HEK293 (cell line): ENCODE measurements around the gene PDE11A.

Experiments
- HOXD13 ChIP-seq: sonication (generic); formaldehyde crosslinking; IDR thresholded peaks from 2 replicates; pipeline ENCODE4 v1.8.0; 2022; ENCODE audit warnings: missing genetic modification reagents, borderline replicate concordance
- MEIS1 ChIP-seq: sonication (generic); formaldehyde crosslinking; IDR thresholded peaks from 2 replicates; pipeline ENCODE4 v1.8.1; 2022; ENCODE audit warnings: missing genetic modification reagents, mild to moderate bottlenecking, borderline replicate concordance
- SP7 ChIP-seq: fragments of 450-650 bp; formaldehyde crosslinking; IDR thresholded peaks from 2 replicates; pipeline ENCODE4 v1.5.1; 2016; ENCODE audit warnings: missing biosample characterization, missing genetic modification characterization
- ZBTB1 ChIP-seq: fragments of 450-650 bp; formaldehyde crosslinking; IDR thresholded peaks from 2 replicates; pipeline ENCODE4 v1.5.1; 2016; ENCODE audit warnings: missing biosample characterization, missing genetic modification characterization
- ZFP3 ChIP-seq: fragments of 450-650 bp; formaldehyde crosslinking; IDR thresholded peaks from 2 replicates; pipeline ENCODE4 v1.5.1; 2016; ENCODE audit warnings: low read depth, missing biosample characterization, missing genetic modification characterization
- ZNF174 ChIP-seq: fragments of 450-650 bp; formaldehyde crosslinking; IDR thresholded peaks from 2 replicates; pipeline ENCODE4 v1.5.0; 2017; ENCODE audit warnings: missing biosample characterization, mild to moderate bottlenecking, missing genetic modification characterization
- ZNF24 ChIP-seq: fragments of 450-650 bp; formaldehyde crosslinking; IDR thresholded peaks from 2 replicates; pipeline ENCODE4 v1.5.1; 2016; ENCODE audit warnings: missing biosample characterization, missing genetic modification characterization
- ZNF292 ChIP-seq: fragments of 450-650 bp; formaldehyde crosslinking; IDR thresholded peaks from 2 replicates; pipeline ENCODE4 v1.5.1; 2016; ENCODE audit warnings: low read depth, missing biosample characterization, missing genetic modification characterization, borderline replicate concordance
- ZNF561 ChIP-seq: fragments of 450-650 bp; IDR thresholded peaks from 2 replicates; pipeline ENCODE4 v1.5.1; 2018; ENCODE audit warnings: missing biosample characterization, missing genetic modification characterization, borderline replicate concordance
- TF ChIP-seq, protein P1 (sequence below): fragments of 450-650 bp; formaldehyde crosslinking; IDR thresholded peaks from 2 replicates; pipeline ENCODE4 v1.5.1; 2016; ENCODE audit warnings: missing biosample characterization, missing genetic modification characterization
- TF ChIP-seq, protein P2 (sequence below): fragments of 450-650 bp; formaldehyde crosslinking; IDR thresholded peaks from 2 replicates; pipeline ENCODE4 v1.5.1; 2017; ENCODE audit warnings: missing biosample characterization, mild to moderate bottlenecking, missing genetic modification characterization, moderate library complexity
- TF ChIP-seq, protein P3 (sequence below): fragments of 450-650 bp; formaldehyde crosslinking; IDR thresholded peaks from 2 replicates; pipeline ENCODE4 v1.5.1; 2016; ENCODE audit warnings: missing biosample characterization, missing genetic modification characterization

- TF ChIP-seq, protein P1, sequence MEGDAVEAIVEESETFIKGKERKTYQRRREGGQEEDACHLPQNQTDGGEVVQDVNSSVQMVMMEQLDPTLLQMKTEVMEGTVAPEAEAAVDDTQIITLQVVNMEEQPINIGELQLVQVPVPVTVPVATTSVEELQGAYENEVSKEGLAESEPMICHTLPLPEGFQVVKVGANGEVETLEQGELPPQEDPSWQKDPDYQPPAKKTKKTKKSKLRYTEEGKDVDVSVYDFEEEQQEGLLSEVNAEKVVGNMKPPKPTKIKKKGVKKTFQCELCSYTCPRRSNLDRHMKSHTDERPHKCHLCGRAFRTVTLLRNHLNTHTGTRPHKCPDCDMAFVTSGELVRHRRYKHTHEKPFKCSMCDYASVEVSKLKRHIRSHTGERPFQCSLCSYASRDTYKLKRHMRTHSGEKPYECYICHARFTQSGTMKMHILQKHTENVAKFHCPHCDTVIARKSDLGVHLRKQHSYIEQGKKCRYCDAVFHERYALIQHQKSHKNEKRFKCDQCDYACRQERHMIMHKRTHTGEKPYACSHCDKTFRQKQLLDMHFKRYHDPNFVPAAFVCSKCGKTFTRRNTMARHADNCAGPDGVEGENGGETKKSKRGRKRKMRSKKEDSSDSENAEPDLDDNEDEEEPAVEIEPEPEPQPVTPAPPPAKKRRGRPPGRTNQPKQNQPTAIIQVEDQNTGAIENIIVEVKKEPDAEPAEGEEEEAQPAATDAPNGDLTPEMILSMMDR: no peak
- TF ChIP-seq ZNF561 (tag by site-specific recombination) (no peak), ZNF292 (no peak), ZNF24 (tag by site-specific recombination) (no peak), ZBTB1 (no peak), MEIS1 (CRISPR knock-in tag) (no peak), SP7 (no peak), HOXD13 (CRISPR knock-in tag) (no peak), ZNF174 (tag by site-specific recombination) (no peak), ZFP3 (tag by site-specific recombination) (no peak)
- TF ChIP-seq, protein P2, sequence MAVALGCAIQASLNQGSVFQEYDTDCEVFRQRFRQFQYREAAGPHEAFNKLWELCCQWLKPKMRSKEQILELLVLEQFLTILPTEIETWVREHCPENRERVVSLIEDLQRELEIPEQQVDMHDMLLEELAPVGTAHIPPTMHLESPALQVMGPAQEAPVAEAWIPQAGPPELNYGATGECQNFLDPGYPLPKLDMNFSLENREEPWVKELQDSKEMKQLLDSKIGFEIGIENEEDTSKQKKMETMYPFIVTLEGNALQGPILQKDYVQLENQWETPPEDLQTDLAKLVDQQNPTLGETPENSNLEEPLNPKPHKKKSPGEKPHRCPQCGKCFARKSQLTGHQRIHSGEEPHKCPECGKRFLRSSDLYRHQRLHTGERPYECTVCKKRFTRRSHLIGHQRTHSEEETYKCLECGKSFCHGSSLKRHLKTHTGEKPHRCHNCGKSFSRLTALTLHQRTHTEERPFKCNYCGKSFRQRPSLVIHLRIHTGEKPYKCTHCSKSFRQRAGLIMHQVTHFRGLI: no peak
- TF ChIP-seq, protein P3, sequence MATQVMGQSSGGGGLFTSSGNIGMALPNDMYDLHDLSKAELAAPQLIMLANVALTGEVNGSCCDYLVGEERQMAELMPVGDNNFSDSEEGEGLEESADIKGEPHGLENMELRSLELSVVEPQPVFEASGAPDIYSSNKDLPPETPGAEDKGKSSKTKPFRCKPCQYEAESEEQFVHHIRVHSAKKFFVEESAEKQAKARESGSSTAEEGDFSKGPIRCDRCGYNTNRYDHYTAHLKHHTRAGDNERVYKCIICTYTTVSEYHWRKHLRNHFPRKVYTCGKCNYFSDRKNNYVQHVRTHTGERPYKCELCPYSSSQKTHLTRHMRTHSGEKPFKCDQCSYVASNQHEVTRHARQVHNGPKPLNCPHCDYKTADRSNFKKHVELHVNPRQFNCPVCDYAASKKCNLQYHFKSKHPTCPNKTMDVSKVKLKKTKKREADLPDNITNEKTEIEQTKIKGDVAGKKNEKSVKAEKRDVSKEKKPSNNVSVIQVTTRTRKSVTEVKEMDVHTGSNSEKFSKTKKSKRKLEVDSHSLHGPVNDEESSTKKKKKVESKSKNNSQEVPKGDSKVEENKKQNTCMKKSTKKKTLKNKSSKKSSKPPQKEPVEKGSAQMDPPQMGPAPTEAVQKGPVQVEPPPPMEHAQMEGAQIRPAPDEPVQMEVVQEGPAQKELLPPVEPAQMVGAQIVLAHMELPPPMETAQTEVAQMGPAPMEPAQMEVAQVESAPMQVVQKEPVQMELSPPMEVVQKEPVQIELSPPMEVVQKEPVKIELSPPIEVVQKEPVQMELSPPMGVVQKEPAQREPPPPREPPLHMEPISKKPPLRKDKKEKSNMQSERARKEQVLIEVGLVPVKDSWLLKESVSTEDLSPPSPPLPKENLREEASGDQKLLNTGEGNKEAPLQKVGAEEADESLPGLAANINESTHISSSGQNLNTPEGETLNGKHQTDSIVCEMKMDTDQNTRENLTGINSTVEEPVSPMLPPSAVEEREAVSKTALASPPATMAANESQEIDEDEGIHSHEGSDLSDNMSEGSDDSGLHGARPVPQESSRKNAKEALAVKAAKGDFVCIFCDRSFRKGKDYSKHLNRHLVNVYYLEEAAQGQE (tag by site-specific recombination): no peak
These were observed 389.5 kb downstream of the PDE11A start for GRCh38 chr2:177682836-177683660.
